SU-DHL-6 (cell line): Measurements from ENCODE around the gene ABTB2.

Experiments used
- H2AFZ ChIP-seq: fragments of 200-600 bp; sonication (generic); 2 replicates; pipeline ENCODE4 v1.6.1; 2014; ENCODE audit warnings: low read depth, mild to moderate bottlenecking, moderate library complexity, mixed read lengths, antibody characterized with exemption, low read length; ENCODE audit not compliant: severe bottlenecking
- H3F3A ChIP-seq: fragments of 200-600 bp; shearing (Covaris generic); 2 replicates; pipeline ENCODE4 v1.6.0; 2016; ENCODE audit warnings: antibody characterized with exemption, mild to moderate bottlenecking; ENCODE audit not compliant: insufficient read depth
- H3K27ac ChIP-seq: fragments of 200-600 bp; sonication (generic); 2 replicates; pipeline ENCODE4 v1.5.1; 2016; ENCODE audit warnings: low read depth, mild to moderate bottlenecking, low read length, moderate library complexity, mixed read lengths
- H3K27me3 ChIP-seq: fragments of 200-600 bp; sonication (generic), shearing (Covaris generic); 2 replicates; pipeline ENCODE4 v1.6.0; 2014; ENCODE audit warnings: mild to moderate bottlenecking, low read length
- H3K36me3 ChIP-seq: fragments of 200-600 bp; sonication (generic); 2 replicates; pipeline ENCODE4 v1.6.1; 2014; ENCODE audit warnings: mild to moderate bottlenecking, low read length, mixed read lengths
- H3K4me2 ChIP-seq: fragments of 300-600, 200-600 bp; shearing (Covaris generic), sonication (generic); 2 replicates; pipeline ENCODE4 v1.6.0; 2014; ENCODE audit warnings: low read length, low read depth, mild to moderate bottlenecking; ENCODE audit not compliant: poor library complexity, severe bottlenecking
- H3K4me3 ChIP-seq: fragments of 200-600 bp; sonication (generic); 2 replicates; pipeline ENCODE4 v1.5.1; 2014; ENCODE audit warnings: antibody characterized with exemption, low read length, mild to moderate bottlenecking, mixed read lengths; ENCODE audit not compliant: insufficient read depth, poor library complexity, severe bottlenecking
- H3K79me2 ChIP-seq: fragments of 200-600 bp; sonication (generic); 2 replicates; pipeline ENCODE4 v1.6.1; 2014; ENCODE audit warnings: mild to moderate bottlenecking, low read length, moderate library complexity; ENCODE audit not compliant: insufficient read depth
- H3K9ac ChIP-seq: fragments of 200-600 bp; sonication (generic); 2 replicates; pipeline ENCODE4 v1.7.0; 2014; ENCODE audit warnings: mild to moderate bottlenecking, low read length
- H3K9me2 ChIP-seq: fragments of 200-600 bp; sonication (generic); replicated peaks from 2 replicates; pipeline ENCODE4 v1.6.1; 2014; ENCODE audit warnings: low read length; ENCODE audit not compliant: insufficient read depth
- H3K9me3 ChIP-seq: fragments of 200-600 bp; sonication (generic); 2 replicates; pipeline ENCODE4 v1.6.1; 2014; ENCODE audit warnings: low read length, mixed read lengths; ENCODE audit not compliant: insufficient read depth
- H4K20me1 ChIP-seq: fragments of 200-600 bp; sonication (generic); 2 replicates; pipeline ENCODE4 v1.6.1; 2014; ENCODE audit warnings: low read depth, mild to moderate bottlenecking, antibody characterized with exemption, low read length, moderate library complexity, mixed read lengths
- CTCF ChIP-seq: fragments of 200-600 bp; sonication (generic); IDR thresholded peaks from one replicate; pipeline ENCODE4 v1.5.1; 2017; ENCODE audit warnings: antibody characterized with exemption, mild to moderate bottlenecking, low read length, moderate library complexity; ENCODE audit not compliant: insufficient read depth, poor library complexity, severe bottlenecking
- EZH2phosphoT487 ChIP-seq: fragments of 200-600 bp; sonication (generic), shearing (Covaris generic); conservative IDR thresholded peaks from 2 replicates; pipeline ENCODE4 v1.6.1; 2018; ENCODE audit warnings: mild to moderate bottlenecking, antibody characterized with exemption, low read length, moderate library complexity, mixed read lengths

Gene ABTB2

GRCh38 chr11:34242037-34242625 is 115.7 kb downstream of the ABTB2 start:
- Histone ChIP-seq H3K9ac (no peak overlapping the region), H3K4me3 (no peak overlapping the region), H3K79me2 (no peaks in the 10 kb centered on the region), H3K9me3 (no peaks in the 10 kb centered on the region), H3K27me3 (no peaks in the 10 kb centered on the region), H4K20me1 (no peaks in the 10 kb centered on the region), H3K27ac (no peak overlapping the region), H3F3A (no peaks in the 10 kb centered on the region), H3K36me3 (no peaks in the 10 kb centered on the region), H2AFZ (no peak overlapping the region), H3K4me2 (no peak overlapping the region), H3K9me2 (no peaks in the 10 kb centered on the region)
- TF ChIP-seq CTCF, result no peak

GRCh38 chr11:34240150-34240494 is 117.7 kb downstream of the ABTB2 start:
- Histone ChIP-seq H3K4me3 (no peak overlapping the region), H3K36me3 (no peaks in the 10 kb centered on the region), H3K4me2 (no peak overlapping the region), H4K20me1 (no peaks in the 10 kb centered on the region), H3F3A (no peaks in the 10 kb centered on the region), H3K27ac (no peak overlapping the region), H3K79me2 (no peaks in the 10 kb centered on the region), H3K27me3 (no peaks in the 10 kb centered on the region), H3K9ac (no peak overlapping the region), H2AFZ (no peak overlapping the region), H3K9me2 (no peaks in the 10 kb centered on the region), H3K9me3 (no peaks in the 10 kb centered on the region)
- TF ChIP-seq CTCF (no peak), EZH2phosphoT487 (no peak)

GRCh38 chr11:34239465-34240149 is 118.2 kb downstream of the ABTB2 start:
- no peak overlapping the region for H3K4me2 ChIP-seq

More at GRCh38 chr11:34239465-34240149, 118.2 kb downstream of the ABTB2 start:
- Histone ChIP-seq H3K27ac (no peak overlapping the region), H2AFZ (no peak overlapping the region), H3K9me3 (no peaks in the 10 kb centered on the region), H3F3A (no peaks in the 10 kb centered on the region), H3K27me3 (no peaks in the 10 kb centered on the region), H3K4me3 (no peak overlapping the region), H3K9me2 (no peaks in the 10 kb centered on the region), H3K36me3 (no peaks in the 10 kb centered on the region), H4K20me1 (no peaks in the 10 kb centered on the region), H3K9ac (no peak overlapping the region), H3K79me2 (no peaks in the 10 kb centered on the region)
- TF ChIP-seq EZH2phosphoT487 (no peak), CTCF (no peak)
